HG02610 (cell line): ENCODE measurements around the gene CCR4.
"Not testable (repeated sequence)": the region's sequence is repeated elsewhere in the genome, so short reads cannot be mapped to it uniquely, and the experiment has no call there.

Experiments used
- ATAC-seq: cut with Tn5 transposase; IDR thresholded peaks from one replicate; pipeline ENCODE4 v1.9.1; 2021; ENCODE audit warnings: mild to moderate bottlenecking, moderate library complexity; ENCODE audit not compliant: unreplicated experiment

CCR4 gene

GRCh38 chr3:32950516-32950915 is 928 bp upstream of the CCR4 start:
- no peak for ATAC-seq

DNA sequence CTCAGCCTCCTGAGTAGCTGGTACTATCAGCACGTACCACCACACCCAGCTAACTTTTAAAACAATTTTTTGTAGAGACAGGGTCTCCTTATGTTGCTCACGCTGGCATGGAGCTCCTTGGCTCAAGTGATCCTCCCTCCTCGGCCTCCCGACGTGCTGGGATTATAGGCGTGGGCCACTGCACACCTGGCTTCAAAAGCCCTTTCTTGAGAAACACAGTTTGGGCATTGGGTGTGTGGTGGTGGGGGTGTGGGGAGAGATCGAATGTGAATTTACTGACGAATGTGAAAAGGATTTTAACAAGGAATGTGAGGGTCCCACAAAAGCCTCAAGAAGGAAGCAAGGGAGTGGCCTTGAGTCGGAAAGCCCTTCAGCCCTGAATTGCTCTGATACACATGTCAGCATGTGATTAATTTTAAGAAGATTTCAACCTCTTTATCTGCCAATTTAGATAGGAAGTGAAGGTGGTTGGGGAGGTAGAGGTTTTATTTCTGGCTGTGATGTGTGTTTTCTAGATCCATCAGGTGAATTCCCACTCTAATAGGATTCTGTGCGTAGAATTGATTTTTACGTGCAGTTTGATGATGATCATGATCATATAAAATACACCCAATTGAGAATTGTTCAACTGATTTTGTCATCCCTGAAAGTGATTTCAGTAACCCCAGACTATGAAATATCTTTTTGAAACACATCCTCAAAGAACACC is 1.1 kb downstream of the CCR4 start:
- no peak for ATAC-seq

DNA sequence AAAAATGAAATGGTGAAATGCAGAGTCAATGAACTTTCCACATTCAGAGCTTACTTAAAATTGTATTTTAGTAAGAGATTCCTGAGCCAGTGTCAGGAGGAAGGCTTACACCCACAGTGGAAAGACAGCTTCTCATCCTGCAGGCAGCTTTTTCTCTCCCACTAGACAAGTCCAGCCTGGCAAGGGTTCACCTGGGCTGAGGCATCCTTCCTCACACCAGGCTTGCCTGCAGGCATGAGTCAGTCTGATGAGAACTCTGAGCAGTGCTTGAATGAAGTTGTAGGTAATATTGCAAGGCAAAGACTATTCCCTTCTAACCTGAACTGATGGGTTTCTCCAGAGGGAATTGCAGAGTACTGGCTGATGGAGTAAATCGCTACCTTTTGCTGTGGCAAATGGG is 3.1 kb downstream of the CCR4 start:
- ATAC-seq = no peak

- ATAC-seq = no peak
These were observed 5.5 kb downstream of the CCR4 start for GRCh38 chr3:32956750-32957570.

GRCh38 chr3:32958509-32958908 is 7.1 kb downstream of the CCR4 start:
- no peak for ATAC-seq

GRCh38 chr3:32959371-32959770 is 7.9 kb downstream of the CCR4 start:
- ATAC-seq = no peak

DNA sequence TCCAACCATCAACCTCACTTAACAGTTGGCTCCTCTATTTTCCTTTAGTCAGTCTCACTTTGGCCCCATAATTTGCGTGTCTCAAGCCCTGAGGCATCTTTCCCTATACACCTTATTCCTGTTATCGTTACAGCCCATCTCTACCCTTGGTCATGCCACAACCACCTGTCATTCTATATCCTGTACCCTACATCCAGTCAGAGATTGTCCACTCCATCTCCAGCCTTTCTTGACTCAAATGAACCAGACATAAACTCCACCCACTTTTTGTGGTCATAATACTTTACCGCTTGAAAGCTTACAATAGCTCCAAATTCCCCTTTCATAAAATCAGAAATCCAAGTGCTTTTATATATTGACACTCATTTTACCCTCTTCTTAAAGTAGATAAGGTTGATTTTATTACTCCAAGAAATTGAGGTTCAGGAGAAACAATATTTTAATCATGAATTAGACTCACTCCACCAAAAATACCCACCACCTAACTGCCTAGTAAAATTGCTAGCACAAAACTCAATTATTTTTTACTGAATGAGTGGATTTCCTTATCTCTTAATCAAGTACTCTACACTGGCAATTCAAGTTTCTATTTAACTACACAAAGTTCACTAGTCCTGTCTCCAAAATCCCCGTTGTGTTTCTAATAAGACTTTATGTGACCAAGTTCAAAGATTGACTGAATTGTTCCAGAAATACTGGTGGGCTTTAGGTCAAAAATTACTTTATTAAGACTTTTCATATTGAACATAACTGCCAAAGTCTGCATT is 9.1 kb downstream of the CCR4 start:
- peak; percentile 84 for ATAC-seq

GRCh38 chr3:32961189-32961715 is 9.8 kb downstream of the CCR4 start:
- ATAC-seq = no peak

DNA sequence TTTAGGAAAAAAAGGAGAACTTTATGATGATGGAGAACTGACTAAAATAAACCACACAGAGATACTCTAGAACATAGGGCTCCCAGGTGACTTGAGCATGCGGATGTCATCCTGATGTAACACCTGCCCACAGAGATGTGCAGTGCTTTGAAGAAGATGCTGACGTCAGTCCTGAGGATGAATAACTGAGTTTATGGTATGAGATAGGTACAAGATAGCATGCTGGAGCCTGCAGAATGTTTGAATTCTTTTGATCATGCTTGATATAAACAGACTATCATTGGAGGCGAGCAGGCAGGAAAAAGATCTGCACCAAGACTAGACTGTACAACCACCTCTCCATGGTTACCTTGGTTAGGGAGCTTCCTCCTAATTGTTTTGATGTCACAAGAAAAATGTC is 12.4 kb downstream of the CCR4 start:
- ATAC-seq = no peak

- not testable (repeated sequence) for ATAC-seq
These were observed 13.3 kb downstream of the CCR4 start for GRCh38 chr3:32964781-32965180.

GRCh38 chr3:32965617-32966213 is 14.3 kb downstream of the CCR4 start:
- ATAC-seq = not testable (repeated sequence)

GRCh38 chr3:32966627-32967026 is 15.2 kb downstream of the CCR4 start:
- not testable (repeated sequence) for ATAC-seq

DNA sequence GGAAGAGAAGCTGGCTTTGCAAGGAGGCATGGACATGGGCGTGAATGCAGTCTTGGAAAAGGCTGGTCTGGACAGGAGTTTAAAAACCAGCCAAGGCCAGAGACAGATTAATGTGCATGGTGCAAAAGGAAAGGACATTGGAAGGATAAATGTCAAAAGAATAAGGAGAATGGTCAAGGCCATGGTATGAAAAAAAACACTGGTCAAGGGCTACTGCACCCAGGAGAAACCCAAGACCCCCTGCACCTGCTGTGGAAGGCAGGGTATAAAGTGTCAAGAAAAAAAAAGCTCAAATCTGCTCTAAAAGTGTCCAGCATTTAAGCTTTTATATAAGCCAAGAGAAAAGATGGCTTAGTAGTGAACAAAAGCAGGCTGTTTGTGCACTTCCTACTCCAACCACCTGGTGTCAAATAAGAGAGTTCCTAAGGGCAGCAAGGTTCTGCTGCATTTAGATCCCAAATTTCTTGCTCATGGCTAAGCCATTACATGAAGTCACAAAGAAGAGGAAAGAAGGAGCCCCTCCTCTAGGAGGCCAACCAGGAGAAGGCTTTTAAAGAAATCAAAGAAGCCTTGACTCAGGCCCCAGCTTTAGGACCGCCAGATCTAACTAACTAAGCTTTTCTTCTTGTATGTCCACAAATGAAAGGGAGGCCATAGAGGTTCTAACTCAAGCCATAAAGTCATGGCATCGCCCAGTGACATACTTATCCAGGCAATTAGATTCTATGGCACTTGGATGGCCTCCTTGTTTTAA is 16.9 kb downstream of the CCR4 start:
- ATAC-seq = no peak

- no peak for ATAC-seq
These were observed 17.5 kb downstream of the CCR4 start for GRCh38 chr3:32968920-32969389.

DNA sequence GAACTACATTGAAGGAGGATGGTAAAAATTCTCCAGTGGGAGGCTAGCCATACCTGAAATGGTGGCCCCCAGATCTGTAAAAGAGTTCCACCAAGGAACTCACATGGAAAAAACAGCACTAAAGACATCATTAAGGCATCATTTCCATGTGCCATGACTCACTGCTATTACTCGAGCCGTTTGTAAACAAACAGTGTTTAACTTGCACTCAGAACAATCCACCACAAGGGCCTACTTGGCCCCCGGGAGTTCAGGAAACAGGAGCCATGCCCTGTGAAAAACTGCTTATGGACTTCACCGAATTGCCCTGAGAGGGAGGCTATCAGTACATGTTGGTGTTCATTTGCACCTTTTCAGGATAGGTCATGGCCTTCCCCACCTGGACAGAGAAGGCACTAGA is 18.2 kb downstream of the CCR4 start:
- ATAC-seq = no peak

DNA sequence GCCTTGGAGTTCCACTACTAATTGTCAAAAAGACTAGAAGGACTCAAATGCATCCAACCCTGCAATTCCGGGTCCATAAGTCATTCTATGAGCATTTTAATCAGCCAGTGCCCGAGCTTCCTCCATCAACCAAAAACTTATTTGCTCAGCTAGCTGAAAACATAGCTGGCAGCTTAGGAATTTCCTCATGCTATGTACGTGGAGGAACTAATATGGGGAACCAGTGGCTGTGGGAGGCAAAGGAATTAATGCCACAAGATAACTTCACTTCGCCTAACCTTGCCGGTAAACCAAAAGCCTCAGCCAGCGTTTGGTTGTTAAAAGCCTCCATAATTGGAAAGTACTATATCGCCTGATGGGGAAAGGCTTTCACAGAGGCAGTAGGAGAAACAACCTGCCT is 19.8 kb downstream of the CCR4 start:
- ATAC-seq = not testable (repeated sequence)

DNA sequence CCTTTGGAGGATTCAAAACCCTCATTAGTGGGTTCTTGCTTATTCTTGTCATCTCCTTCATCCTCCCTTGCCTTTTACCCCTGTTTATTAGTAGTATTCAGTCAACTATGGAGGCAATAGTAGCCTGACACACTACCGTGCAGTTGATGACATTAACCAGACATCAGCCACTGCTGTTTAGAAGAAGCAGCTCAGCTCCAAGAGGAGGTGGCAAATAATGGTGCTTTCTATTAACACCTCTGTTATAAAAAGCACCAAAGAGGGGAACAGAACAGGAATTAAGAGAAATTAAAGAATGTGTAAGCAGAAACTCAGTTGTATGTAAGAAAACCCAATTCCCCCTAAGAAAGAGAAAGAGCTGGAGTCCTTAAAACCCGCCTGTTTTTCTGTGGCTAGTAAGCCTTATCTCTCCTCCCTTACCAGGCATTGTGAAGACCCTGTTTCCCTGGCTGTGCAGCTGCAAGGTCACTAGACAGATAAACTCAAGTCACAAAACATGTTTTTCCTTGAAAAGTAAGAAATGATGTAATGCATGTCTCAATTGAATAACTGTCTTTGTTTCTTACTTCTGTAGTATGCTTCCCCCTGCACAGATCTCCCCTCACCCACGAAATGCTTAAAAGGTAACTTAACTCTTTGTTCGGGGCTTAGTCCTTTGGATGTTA is 21.2 kb downstream of the CCR4 start:
- no peak for ATAC-seq

- ATAC-seq = peak; percentile 87
These were observed 22.5 kb downstream of the CCR4 start for GRCh38 chr3:32973982-32974381.

- ATAC-seq = no peak
These were observed 24.6 kb downstream of the CCR4 start for GRCh38 chr3:32975891-32976595.
